Transverse colon (tissue), 4 donors: ENCODE data around the gene HEYL.

Experiments
- CTCF ChIP-seq, 5 experiments: fragments of 200-600 bp in 3 of 5; fragments of 450-650 bp in 2 of 5; sonication (generic) in 3 of 5; IDR thresholded peaks; 1 replicate in 2 of 5; 2 replicates in 3 of 5; pipeline ENCODE4 v1.5.1; 2016 to 2017; ENCODE audit warnings: antibody characterized with exemption in 5 of 5, inconsistent platforms in 3 of 5, mild to moderate bottlenecking in 2 of 5, moderate library complexity in 1 of 5
- EP300 ChIP-seq: sonication (generic); formaldehyde crosslinking; IDR thresholded peaks from one replicate; pipeline ENCODE4 v1.6.1; 2017; ENCODE audit warnings: antibody characterized with exemption, low read depth
- POLR2AphosphoS5 ChIP-seq, 3 donors: sonication (generic); formaldehyde crosslinking; IDR thresholded peaks; one replicate each; pipeline ENCODE4 v1.6.1; 2016; ENCODE audit warnings: antibody characterized with exemption in 3 of 3

GRCh38 chr1:39688706-39689105, 49.3 kb upstream of the HEYL start:
- TF ChIP-seq CTCF (IDR thresholded peaks at IDR 0.05) (no peak), POLR2AphosphoS5 (IDR thresholded peaks at IDR 0.05) (no peak), EP300 (no peak)
